PC-9 (cell line): ENCODE data around the gene FRG2. TPM values are rescaled to one million over a fixed set of nuclear protein-coding genes. Genes with fewer than 3 reads are reported as not detected.
"Not testable (repeated sequence)": the region's sequence is repeated elsewhere in the genome, so short reads cannot be mapped to it uniquely, and the experiment has no call there.

Experiments
- BruUV-seq: library from RNA; stranded (reverse); fragments of 400-500 nt; replicated peaks from 2 replicates; lab custom pipeline; 2021; lab: Mats Ljungman, UMichigan
- CTCF ChIA-PET: fragments of 300-600 bp; sonication (Branson Sonifier 250); formaldehyde crosslinking; loops from one replicate; lab custom pipeline; 2022; ENCODE audit warnings: antibody characterized with exemption; lab: Charles Lee
- POLR2A ChIA-PET: fragments of 300-600 bp; sonication (Branson Sonifier 250); formaldehyde crosslinking; loops from one replicate; lab custom pipeline; 2022; ENCODE audit warnings: antibody characterized with exemption; ENCODE audit not compliant: unreplicated experiment; lab: Charles Lee
- DNase-seq, 2 experiments: peaks; one replicate each; pipeline versions ENCODE4 v3.0.0 to v3.0.0-alpha.2; 2015 to 2022; ENCODE audit warnings: mixed read lengths in 1 of 2
- H2AFZ ChIP-seq: fragments of 200-600 bp; sonication (generic); 2 replicates; pipeline ENCODE4 v1.8.1; 2017; ENCODE audit warnings: antibody characterized with exemption
- H3F3A ChIP-seq: fragments of 200-600 bp; sonication (generic); 2 replicates; pipeline ENCODE4 v1.8.1; 2017; ENCODE audit warnings: antibody characterized with exemption, mild to moderate bottlenecking, low read depth; ENCODE audit not compliant: insufficient read depth
- H3K27ac ChIP-seq: fragments of 200-600 bp; sonication (generic); 2 replicates; pipeline ENCODE4 v1.6.1; 2016; ENCODE audit warnings: mixed run types
- H3K27me3 ChIP-seq: fragments of 200-600 bp; sonication (generic); 2 replicates; pipeline ENCODE4 v1.6.1; 2016; ENCODE audit warnings: low read depth, mixed run types; ENCODE audit not compliant: insufficient read depth
- H3K36me3 ChIP-seq: fragments of 200-600 bp; sonication (generic); 2 replicates; pipeline ENCODE4 v1.6.1; 2016; ENCODE audit warnings: low read depth, mixed run types
- H3K4me1 ChIP-seq: fragments of 200-600 bp; sonication (generic); replicated peaks from 2 replicates; pipeline ENCODE4 v1.6.1; 2016; ENCODE audit warnings: mixed run types; ENCODE audit not compliant: insufficient read depth
- H3K4me2 ChIP-seq: fragments of 200-600 bp; sonication (generic); 2 replicates; pipeline ENCODE4 v1.6.1; 2017; ENCODE audit warnings: mixed run types
- H3K4me3 ChIP-seq: fragments of 200-600 bp; sonication (generic); 2 replicates; pipeline ENCODE4 v1.6.1; 2016; ENCODE audit warnings: mixed run types
- H3K79me2 ChIP-seq: fragments of 200-600 bp; sonication (generic); 2 replicates; pipeline ENCODE4 v1.6.1; 2017; ENCODE audit warnings: low read depth, mixed run types
- H3K9me2 ChIP-seq: fragments of 200-600 bp; sonication (generic); 2 replicates; pipeline ENCODE4 v1.8.1; 2017; ENCODE audit warnings: mild to moderate bottlenecking; ENCODE audit not compliant: insufficient read depth
- H3K9me3 ChIP-seq: fragments of 200-600 bp; sonication (generic); 2 replicates; pipeline ENCODE4 v1.8.1; 2016; ENCODE audit warnings: low read depth; ENCODE audit not compliant: insufficient read depth
- H4K20me1 ChIP-seq: fragments of 200-600 bp; sonication (generic); 2 replicates; pipeline ENCODE4 v1.8.1; 2017; ENCODE audit not compliant: insufficient read depth
- EZH2 ChIP-seq: fragments of 200-600 bp; sonication (generic); IDR thresholded peaks from 2 replicates; pipeline ENCODE4 v1.8.0; 2017; ENCODE audit warnings: antibody characterized with exemption, low read depth
- intact Hi-C: fragments of 100-400 bp; cut with micrococcal nuclease; formaldehyde crosslinking; loops from one replicate; pipeline ENCODE4 v1.10.0; 2022; ENCODE audit not compliant: unreplicated experiment
- total RNA-seq: library from RNA; stranded (reverse); gene quantifications from 2 replicates; pipeline ENCODE4 v1.2.3, GENCODE V29; 2021
- TF ChIP-seq, protein P1 (sequence below): fragments of 200-600 bp; sonication (generic); conservative IDR thresholded peaks from 2 replicates; pipeline ENCODE4 v1.6.1; 2017; ENCODE audit warnings: mixed run types, antibody characterized with exemption, mild to moderate bottlenecking, moderate library complexity

The FRG2 gene
- total RNA-seq, 1 experiment from 2014 or later, result not detected

DNA sequence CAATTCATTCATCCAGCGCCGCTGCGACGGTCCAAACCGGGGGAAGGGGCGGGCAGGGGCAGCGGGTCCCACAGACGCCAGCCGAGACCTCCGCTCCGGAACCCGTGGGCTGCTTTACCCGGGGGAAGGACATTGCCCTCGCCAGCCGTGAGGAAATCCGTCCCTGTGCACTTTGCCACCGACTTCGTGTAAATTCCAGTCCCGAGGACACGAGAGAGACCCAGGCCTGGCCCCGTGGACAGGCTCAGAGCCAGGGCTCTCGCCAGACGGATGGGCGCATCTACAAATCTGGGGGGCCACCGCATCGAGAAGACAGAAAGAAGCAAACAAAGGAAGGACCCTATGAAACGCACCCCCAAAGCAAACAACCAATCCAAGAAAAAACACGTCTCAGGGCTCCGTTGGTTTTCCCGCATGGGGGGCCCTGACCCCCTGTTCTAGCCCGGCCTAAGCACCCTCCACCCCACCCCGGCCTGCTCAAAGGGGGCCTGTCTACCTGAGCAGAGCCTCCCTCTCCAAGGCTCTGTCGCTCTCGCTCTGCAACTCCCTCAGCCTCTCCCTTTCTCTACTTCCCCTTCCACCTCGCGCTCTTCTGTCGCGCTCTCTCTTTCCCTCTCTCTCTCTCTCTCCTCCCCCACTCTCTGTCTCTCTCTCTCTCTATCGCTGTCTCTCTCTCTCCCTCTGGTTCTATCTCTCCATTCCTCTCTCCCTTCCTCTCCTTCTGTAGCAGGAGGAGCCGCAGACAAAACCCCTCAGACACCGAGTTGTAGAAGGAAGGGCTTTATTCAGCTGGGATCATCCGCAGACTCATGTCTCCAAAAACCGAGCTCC is 11.3 kb downstream of the FRG2 start:
- Histone ChIP-seq H3K9me2 (no peaks in the 10 kb centered on the region), H3K79me2 (no peaks in the 10 kb centered on the region), H3F3A (no peaks in the 10 kb centered on the region), H3K4me2 (no peak overlapping the region), H2AFZ (no peak overlapping the region), H3K9me3 (no peaks in the 10 kb centered on the region), H3K27me3 (no peaks in the 10 kb centered on the region), H3K36me3 (no peaks in the 10 kb centered on the region), H3K4me3 (no peak overlapping the region), H4K20me1 (no peaks in the 10 kb centered on the region), H3K4me1 (no peaks in the 10 kb centered on the region), H3K27ac (no peak overlapping the region)
- BruUV-seq, result no TSS peak
- POLR2A ChIA-PET, result no interaction called here
- CTCF ChIA-PET, result no interaction called here
- no peak for DNase-seq
- intact Hi-C loops, result no loop called here
- TF ChIP-seq EZH2, result no peak
- TF ChIP-seq, protein P1, sequence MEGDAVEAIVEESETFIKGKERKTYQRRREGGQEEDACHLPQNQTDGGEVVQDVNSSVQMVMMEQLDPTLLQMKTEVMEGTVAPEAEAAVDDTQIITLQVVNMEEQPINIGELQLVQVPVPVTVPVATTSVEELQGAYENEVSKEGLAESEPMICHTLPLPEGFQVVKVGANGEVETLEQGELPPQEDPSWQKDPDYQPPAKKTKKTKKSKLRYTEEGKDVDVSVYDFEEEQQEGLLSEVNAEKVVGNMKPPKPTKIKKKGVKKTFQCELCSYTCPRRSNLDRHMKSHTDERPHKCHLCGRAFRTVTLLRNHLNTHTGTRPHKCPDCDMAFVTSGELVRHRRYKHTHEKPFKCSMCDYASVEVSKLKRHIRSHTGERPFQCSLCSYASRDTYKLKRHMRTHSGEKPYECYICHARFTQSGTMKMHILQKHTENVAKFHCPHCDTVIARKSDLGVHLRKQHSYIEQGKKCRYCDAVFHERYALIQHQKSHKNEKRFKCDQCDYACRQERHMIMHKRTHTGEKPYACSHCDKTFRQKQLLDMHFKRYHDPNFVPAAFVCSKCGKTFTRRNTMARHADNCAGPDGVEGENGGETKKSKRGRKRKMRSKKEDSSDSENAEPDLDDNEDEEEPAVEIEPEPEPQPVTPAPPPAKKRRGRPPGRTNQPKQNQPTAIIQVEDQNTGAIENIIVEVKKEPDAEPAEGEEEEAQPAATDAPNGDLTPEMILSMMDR, result no peak

DNA sequence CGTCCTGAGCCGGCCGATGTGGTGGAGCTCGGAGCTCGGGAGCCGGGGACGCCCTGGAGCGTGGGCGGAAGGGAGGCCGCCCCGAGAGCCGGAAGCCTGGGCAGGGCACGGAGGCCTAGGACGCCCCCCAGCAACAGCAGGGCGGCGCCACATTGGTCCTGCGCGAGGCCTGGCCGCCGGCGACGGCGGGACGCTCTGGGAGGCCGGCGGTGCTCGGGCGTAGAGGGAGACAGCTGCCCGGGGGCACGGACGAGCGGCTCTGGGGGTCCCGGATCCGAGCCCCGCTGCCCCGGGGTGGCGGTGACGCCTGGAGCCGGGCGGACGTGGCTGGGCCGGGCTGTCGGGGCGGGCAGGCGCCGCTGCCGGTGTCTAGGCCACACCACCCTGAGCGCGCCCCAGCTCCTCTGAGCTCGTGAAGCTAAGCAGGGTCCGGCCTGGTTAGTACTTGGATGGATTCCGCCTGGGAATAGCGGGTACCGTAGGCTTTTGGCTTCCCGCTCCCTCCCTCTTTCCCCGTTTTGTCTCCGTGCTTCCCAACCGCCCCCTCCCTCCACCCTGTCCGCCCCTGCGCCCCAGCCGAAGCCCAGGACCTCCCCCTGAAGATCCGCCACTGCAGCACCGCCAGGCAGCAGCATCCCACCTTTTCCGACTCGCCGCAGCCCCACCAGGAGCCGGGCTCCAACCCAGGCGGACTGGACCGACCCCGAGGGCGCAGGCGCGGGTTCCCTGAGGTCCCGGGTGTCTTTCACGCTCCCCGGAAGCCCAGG is 12.1 kb downstream of the FRG2 start:
- Histone ChIP-seq H2AFZ (no peak overlapping the region), H4K20me1 (no peaks in the 10 kb centered on the region), H3K27ac (no peak overlapping the region), H3F3A (no peaks in the 10 kb centered on the region), H3K4me2 (no peak overlapping the region), H3K9me3 (no peaks in the 10 kb centered on the region), H3K4me3 (no peak overlapping the region), H3K36me3 (no peaks in the 10 kb centered on the region), H3K79me2 (no peaks in the 10 kb centered on the region), H3K4me1 (no peaks in the 10 kb centered on the region), H3K27me3 (no peaks in the 10 kb centered on the region), H3K9me2 (no peaks in the 10 kb centered on the region)
- TF ChIP-seq, protein P1, result no peak
- TF ChIP-seq EZH2, result no peak
- ChIA-PET POLR2A (no interaction called here), CTCF (no interaction called here)
- no TSS peak for BruUV-seq
- intact Hi-C loops, result no loop called here
- no peak for DNase-seq

DNA sequence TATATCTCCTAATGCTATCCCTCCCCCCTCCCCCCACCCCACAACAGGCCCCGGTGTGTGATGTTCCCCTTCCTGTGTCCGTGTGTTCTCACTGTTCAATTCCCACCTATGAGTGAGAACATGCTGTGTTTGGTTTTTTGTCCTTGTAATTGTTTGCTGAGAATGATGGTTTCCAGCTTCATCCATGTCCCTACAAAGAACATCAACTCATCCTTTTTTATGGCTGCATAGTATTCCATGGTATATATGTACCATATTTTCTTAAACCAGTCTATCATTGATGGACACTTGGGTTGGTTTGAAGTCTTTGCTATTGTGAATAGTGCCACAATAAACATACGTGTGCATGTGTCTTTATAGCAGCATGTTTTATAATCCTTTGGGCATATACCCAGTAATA is 37.1 kb downstream of the FRG2 start:
- H3K4me1 ChIP-seq, H3K79me2 ChIP-seq, DNase-seq, CTCF ChIA-PET, H2AFZ ChIP-seq, H3K9me3 ChIP-seq, POLR2A ChIA-PET, H3K9me2 ChIP-seq, intact Hi-C loops, BruUV-seq, H3K27ac ChIP-seq, H3K4me3 ChIP-seq, H4K20me1 ChIP-seq, H3K4me2 ChIP-seq, H3K27me3 ChIP-seq, H3F3A ChIP-seq, H3K36me3 ChIP-seq: not testable (repeated sequence)
